GM13977 (cell line): ENCODE results near the gene AKAP13.

Experiments
- DNase-seq: peaks from one replicate; pipeline ENCODE4 v3.0.0; 2012; ENCODE audit warnings: low spot score
- in situ Hi-C: fragments of 300-500 bp; cut with MboI; formaldehyde crosslinking; loops from one replicate; pipeline ENCODE4 v1.12.0; 2022; ENCODE audit warnings: low sequenced_read_pairs, low pct_unique_long_range_greater_than_20kb, mixed read lengths, inconsistent platforms; ENCODE audit not compliant: unreplicated experiment
- TF ChIP-seq, protein P1 (sequence below): IDR thresholded peaks from 2 replicates; pipeline ENCODE4 v1.5.1; 2012; ENCODE audit warnings: mild to moderate bottlenecking, control low read depth; ENCODE audit not compliant: insufficient read depth; ENCODE audit errors: extremely low read depth, missing control alignments

The AKAP13 gene

DNA sequence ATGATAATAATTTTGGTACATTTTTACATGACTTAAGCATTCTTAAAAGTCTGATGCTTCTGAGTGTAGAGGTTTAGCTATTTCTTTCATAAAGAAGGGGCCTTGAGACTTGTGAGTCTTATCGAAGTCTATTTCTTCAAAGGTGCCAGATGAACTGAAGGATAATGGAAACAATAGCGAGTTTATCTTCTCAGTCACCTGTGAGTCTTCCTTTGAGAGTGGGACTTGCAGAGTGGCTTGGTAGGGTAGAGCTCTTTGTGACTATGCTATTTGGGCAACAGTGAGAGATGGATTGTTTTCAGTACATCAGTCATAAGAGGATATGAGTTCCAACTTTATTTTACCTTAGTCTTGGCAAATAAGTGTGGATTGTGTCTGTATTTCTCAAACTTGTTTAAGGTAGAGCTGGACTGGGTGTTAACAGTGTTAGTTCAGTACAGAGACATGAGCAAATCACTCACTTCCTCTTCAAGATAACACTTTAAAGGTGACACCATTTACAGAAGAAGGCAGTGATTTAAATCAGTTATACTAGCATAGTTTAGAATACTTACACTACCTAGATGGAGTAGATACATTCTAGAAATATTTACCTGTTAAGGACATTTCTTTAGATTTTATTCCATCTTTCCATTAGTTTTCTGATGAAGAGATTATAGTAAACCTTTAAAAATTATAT is 3.2 kb downstream of the AKAP13 start:
- TF ChIP-seq, protein P1, sequence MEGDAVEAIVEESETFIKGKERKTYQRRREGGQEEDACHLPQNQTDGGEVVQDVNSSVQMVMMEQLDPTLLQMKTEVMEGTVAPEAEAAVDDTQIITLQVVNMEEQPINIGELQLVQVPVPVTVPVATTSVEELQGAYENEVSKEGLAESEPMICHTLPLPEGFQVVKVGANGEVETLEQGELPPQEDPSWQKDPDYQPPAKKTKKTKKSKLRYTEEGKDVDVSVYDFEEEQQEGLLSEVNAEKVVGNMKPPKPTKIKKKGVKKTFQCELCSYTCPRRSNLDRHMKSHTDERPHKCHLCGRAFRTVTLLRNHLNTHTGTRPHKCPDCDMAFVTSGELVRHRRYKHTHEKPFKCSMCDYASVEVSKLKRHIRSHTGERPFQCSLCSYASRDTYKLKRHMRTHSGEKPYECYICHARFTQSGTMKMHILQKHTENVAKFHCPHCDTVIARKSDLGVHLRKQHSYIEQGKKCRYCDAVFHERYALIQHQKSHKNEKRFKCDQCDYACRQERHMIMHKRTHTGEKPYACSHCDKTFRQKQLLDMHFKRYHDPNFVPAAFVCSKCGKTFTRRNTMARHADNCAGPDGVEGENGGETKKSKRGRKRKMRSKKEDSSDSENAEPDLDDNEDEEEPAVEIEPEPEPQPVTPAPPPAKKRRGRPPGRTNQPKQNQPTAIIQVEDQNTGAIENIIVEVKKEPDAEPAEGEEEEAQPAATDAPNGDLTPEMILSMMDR = no peak
- in situ Hi-C loops = no loop called here
- DNase-seq = peak; percentile 23

DNA sequence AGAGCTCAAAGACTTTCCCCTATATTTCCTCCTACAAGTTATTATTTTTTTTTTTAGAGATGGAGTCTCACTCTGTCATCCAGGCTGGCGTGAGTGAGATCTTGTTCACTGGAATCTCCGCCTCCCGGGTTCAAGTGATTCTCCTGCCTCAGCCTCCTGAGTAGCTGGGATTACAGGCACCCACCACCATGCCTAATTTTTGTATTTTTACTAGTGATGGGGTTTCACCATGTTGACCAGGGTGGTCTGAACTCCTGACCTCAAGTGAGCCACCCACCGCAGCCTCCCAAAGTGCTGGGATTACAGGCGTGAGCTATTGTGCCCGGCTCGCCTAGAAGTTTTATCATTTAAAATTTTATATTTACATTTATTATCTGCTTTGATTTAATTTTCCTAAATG is 5.9 kb downstream of the AKAP13 start:
- in situ Hi-C loops = no loop called here
- TF ChIP-seq, protein P1 = no peak
- no peak for DNase-seq

DNA sequence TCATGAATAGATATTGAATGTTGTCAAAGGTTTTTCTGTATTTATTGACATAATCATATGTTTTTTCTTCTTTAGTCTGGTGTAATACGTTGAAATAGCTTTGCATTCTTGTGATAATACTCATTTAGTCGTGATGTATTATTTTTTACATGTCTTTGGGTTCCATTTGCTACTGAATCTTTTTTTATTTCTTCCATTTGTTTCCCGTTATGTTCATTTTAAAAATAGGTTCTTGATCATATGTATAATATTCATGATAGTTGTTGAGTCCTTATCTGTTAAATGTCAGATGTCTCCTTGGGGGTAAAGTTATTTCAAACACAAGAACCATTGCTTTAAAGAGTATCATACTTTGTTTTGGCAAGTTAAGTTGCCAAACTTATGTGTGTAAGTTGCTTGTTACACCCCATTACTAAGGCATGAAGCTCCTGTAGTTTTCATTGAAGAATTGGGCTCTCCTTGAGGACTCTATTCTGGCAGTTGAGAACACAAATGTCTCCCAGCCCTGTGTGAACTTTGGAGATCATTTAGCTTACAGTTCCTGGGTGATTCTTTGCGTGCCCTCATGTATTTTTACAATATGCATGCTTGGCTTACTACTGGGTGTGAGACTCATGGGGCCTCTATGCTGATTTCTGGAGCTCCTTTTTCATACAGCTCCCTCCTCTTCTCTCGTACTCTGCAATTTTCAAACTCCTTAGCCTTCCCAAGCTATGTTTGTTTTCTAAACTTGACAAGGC is 8.3 kb downstream of the AKAP13 start:
- DNase-seq = no peak
- TF ChIP-seq, protein P1 = no peak
- in situ Hi-C loops = no loop called here

DNA sequence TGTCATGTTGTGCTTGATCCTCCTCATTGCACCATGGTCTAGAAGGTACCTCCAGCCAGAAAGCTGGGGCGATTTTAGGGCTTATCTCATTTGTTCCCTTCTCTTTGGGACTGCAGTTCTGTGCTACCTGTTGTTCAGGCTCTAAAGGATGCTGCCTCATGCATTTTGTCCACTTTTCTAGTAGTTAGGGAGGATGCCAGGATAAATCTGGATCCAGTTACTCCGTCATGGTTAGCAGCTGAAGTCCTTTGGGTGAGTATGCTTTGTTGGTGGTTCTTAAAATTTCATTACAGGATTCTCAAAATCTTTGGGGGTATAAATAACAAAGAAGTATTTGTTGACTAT is 8.9 kb downstream of the AKAP13 start:
- TF ChIP-seq, protein P1 = no peak
- DNase-seq = no peak
- in situ Hi-C loops = no loop called here

DNA sequence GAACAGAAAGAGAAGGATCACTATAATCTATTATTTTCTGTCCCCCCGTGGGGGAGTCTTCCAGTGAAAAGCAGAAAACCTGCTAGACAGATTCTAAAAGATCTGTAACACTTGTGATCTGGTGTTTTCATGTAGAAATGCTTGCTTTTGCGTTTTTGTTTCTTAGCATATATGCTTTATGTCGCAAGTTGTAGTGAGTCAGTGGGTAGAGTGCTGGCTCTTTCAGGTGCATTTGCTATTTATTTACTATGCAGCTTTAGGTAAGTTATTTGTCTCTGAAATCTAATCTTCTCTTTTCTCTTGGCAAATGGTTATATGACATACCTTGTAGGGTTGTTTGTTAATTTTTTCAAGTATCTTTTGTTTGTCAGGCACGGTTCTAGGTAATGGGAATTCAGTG is 9.4 kb downstream of the AKAP13 start:
- DNase-seq = no peak
- TF ChIP-seq, protein P1 = no peak
- in situ Hi-C loops = no loop called here

DNA sequence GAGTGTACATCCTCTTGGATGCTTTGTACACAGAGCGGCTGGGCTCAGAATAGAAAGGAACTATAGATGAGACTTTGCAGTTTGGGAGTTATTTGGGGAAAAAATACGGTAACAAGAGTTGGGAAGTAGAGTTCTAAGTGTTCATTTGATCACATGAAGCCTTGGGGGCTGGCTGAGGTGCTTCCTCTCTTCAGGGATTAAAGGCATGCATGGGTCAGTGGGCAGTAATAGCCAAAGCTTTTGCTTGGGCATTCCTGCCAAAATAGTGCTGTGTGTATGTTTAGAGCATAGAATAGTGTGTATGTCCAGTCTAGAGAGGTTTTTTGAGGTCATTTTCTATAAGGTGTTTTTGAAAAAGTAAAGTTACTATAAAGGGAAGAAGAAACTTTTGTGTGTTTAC is 12.8 kb downstream of the AKAP13 start:
- TF ChIP-seq, protein P1 = no peak
- no peak for DNase-seq
- in situ Hi-C loops = no loop called here
